DOHH2 (cell line): ENCODE data around the gene MVK.

Experiments used
- CTCF ChIP-seq: fragments of 200-600 bp; sonication (generic); IDR thresholded peaks from one replicate; pipeline ENCODE4 v1.5.1; 2014; ENCODE audit warnings: antibody characterized with exemption, mild to moderate bottlenecking, low read depth, low read length; ENCODE audit not compliant: poor library complexity, severe bottlenecking
- EZH2phosphoT487 ChIP-seq: fragments of 200-600 bp; sonication (generic); IDR thresholded peaks from 2 replicates; pipeline ENCODE4 v1.6.1; 2017; ENCODE audit warnings: borderline replicate concordance, mild to moderate bottlenecking, antibody characterized with exemption, low read length, moderate library complexity, mixed read lengths

DNA sequence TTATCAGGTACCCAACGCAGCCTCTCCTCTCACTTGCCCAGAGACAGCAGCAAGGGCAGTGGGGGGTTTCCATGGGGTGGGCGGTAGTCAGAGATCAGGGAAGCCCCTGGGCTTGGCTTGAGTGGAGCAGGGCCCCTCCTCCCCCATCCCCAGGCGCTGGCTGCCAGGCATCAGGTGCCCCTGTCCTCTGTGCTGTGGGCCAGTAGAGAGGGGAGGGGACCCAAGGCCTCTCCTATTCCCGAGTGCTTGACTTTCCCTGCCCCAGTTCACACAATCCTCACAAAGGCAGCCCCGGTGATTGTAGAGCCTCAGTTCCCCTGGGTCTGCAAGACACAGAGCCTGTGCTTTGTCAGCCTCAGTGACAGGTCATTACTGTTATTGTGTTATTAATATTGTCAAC lies 57.7 kb downstream of the MVK start:
- TF ChIP-seq CTCF (no peak), EZH2phosphoT487 (no peak)
